Right lobe of liver (tissue), 6 donors: ENCODE measurements around the gene IL1RN. TPM values are rescaled to one million over a fixed set of nuclear protein-coding genes. Genes with fewer than 3 reads are reported as not detected.
A peak's percentile ranks its signal among the peaks of the same experiment; 100 is the strongest.

Experiments used
- ATAC-seq, 4 donors: fragments of 200-7000 bp; cut with Tn5 transposase; one replicate each; pipeline ENCODE4 v1.9.1; 2020; ENCODE audit warnings: mild to moderate bottlenecking in 4 of 4, moderate library complexity in 4 of 4
- DNase-seq, 3 donors: peaks; one replicate each; pipeline ENCODE4 v3.0.0-alpha.2; 2020
- H3K27ac ChIP-seq, 3 donors: fragments of 200-600 bp; one replicate each; pipeline ENCODE4 v1.8.0; 2022
- H3K27me3 ChIP-seq, 2 donors: fragments of 200-600 bp; one replicate each; pipeline ENCODE4 v1.8.0; 2022
- H3K36me3 ChIP-seq, 4 donors: fragments of 200-600 bp; sonication (generic) in 1 of 4; one replicate each; pipeline versions ENCODE4 v1.5.1 to v1.8.0; 2017 to 2022; ENCODE audit warnings: control low read depth in 1 of 4
- H3K4me1 ChIP-seq, 4 donors: fragments of 200-600 bp; sonication (generic) in 1 of 4; one replicate each; pipeline versions ENCODE4 v1.5.1 to v1.8.0; 2017 to 2022; ENCODE audit warnings: control low read depth in 1 of 4
- H3K4me3 ChIP-seq, 3 donors: fragments of 200-600 bp; one replicate each; pipeline ENCODE4 v1.8.0; 2022
- H3K9me3 ChIP-seq, 4 donors: fragments of 200-600 bp; sonication (generic) in 1 of 4; one replicate each; pipeline versions ENCODE4 v1.5.1 to v1.8.0; 2017 to 2022; ENCODE audit warnings: control low read depth in 1 of 4
- CTCF ChIP-seq, 4 donors: fragments of 200-600 bp in 3 of 4; fragments of 450-650 bp in 1 of 4; IDR thresholded peaks; one replicate each; pipeline versions ENCODE4 v1.5.1 to v1.8.0; 2016 to 2022; ENCODE audit warnings: antibody characterized with exemption in 4 of 4, mild to moderate bottlenecking in 2 of 4
- POLR2A ChIP-seq: fragments of 450-650 bp; IDR thresholded peaks from one replicate; pipeline ENCODE4 v1.6.1; 2017; ENCODE audit warnings: antibody characterized with exemption, mild to moderate bottlenecking
- WGBS: methylation state at CpG from one replicate; pipeline ENCODE4 v1.1.6; 2018; ENCODE audit warnings: low coverage, low lambda C conversion rate; ENCODE audit not compliant: insufficient coverage; ENCODE audit errors: missing lambda C conversion rate; 5-methylcytosine and 5-hydroxymethylcytosine counted together
- intact Hi-C, 2 donors: fragments of 100-400 bp; cut with DNase I; formaldehyde crosslinking; loops; one replicate each; pipeline versions ENCODE4 v1.11.2 to v1.14.1; 2022
- total RNA-seq, 6 experiments: library from RNA; depleted of rRNA in 2 of 6; stranded (reverse); fragments of >200 nt in 2 of 6; fragmentation: NEBNext Ultra II Directional in 3 of 6; extraction: Animal tissue kit (Norgen Biotek cat#: 25700) in 3 of 6; gene quantifications; one replicate each; pipeline versions ENCODE4 v1.1.0 to v1.2.4, GENCODE V29; 2016 to 2023
- donor health status: DM: no; HTN: yes; CAD: no.
- donor health status: DM: no; HTN: no; CAD: no.
- donor health status: DM: no; HTN: no; CAD: no.
- donor health status: DM: no; HTN: yes; CAD: no.
- donor health status: DM: no; HTN: yes; CAD: no.

Gene IL1RN
- total RNA-seq, 6 experiments from 2014 or later: 14.5 to 98.1 (median 43.9) TPM

DNA sequence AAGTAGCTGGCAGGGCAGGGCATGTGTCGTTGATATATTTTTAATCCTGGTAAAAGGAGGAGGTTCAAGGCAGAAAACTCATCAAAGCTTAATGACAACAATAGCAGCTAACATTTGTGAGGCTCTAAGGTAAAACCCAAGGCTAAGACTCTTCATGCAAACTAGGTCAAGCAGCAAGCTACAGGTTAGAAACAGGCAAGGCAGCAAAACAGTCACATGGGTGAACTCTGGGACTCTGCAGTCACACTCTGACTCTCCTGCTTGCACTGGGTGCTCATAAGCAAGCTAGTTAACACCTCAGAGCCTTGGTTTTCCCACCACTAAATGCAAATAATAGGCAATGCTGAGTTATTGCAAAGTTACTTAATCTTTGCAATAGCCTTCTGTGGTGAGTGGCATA is 7.9 kb downstream of the IL1RN start:
- intact Hi-C loops: loop anchor here (5.0 to 10.0 kb wide), 3 partner anchors 51 to 62 kb away; no protein-coding TSS in a partner anchor
- H3K27me3 ChIP-seq: no peaks in the 10 kb centered on the region
- no peaks in the 10 kb centered on the region for H3K9me3 ChIP-seq
- TF ChIP-seq POLR2A (peak; percentile 10), CTCF (IDR thresholded peaks at IDR 0.05) (no peak)
- ATAC-seq (no peak), DNase-seq (no peak)
- H3K36me3 ChIP-seq: peaks cover 0 to 36% (median 17%) of the 10 kb centered on the region in 4 donors
- no peaks in the 10 kb centered on the region for H3K4me1 ChIP-seq
- no peak overlapping the region for H3K4me3 ChIP-seq
- WGBS: 64% methylated on average over 1 of the region's 1 CpG
- no peak overlapping the region for H3K27ac ChIP-seq

DNA sequence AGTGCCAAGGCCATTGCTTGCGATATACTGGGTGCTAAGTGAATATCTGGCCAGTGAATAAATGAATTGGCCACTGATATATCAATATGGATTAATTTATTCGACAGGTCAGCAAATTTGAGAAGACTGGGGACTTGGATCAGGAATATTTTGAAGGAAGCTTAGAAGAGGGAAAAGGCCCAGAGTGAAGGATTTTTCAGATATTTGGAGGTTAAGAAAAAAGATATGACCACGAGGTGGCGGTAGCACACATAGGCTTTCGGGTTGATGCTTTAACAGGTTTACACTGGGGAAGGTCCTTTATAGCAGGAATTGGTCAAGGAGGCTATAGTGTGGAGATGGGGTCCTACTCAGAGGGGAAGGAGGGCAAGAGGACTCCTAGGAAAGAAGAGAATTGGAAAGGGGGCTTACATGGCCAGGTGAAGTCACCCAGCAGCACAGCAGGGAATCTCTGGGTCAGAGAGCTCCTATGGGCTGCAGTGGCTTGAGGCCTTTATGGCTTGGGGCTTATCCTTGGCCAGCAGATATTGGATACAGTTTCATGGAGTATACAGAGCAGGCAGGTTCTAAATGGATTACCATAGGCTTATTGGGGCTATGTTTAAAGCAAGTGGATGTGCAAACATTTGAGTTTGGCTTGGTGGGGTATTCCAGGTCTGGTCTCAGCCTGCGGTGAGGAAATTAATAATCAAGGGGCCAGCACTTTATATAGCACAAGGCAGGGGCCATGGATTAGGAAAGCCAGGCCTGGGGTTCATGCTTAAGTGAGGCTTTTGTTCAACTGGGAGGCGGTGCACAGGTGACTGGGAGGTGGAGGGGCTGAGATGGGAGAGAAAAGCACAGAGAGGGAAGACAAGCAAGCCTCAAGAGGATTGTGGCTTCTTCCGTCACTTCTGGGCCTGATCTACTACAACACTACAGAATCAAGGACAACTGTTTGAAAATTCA is 9.7 kb downstream of the IL1RN start:
- Histone ChIP-seq H3K4me1 (no peaks in the 10 kb centered on the region), H3K9me3 (no peaks in the 10 kb centered on the region), H3K27me3 (no peaks in the 10 kb centered on the region), H3K4me3 (no peak overlapping the region), H3K36me3 (peaks cover 0 to 21% (median 10%) of the 10 kb centered on the region in 4 donors), H3K27ac (no peak overlapping the region)
- ATAC-seq: peak; percentile 45 to 65 (median 55)
- TF ChIP-seq POLR2A (no peak), CTCF (IDR thresholded peaks at IDR 0.05) (peak; percentile 61 to 65 (median 64))
- no peak for DNase-seq
- whole genome bisulfite sequencing: 37% methylated on average over 8 of the region's 8 CpGs
- intact Hi-C loops: loop anchor here (5.0 to 10.0 kb wide), 3 partner anchors 52 to 60 kb away; no protein-coding TSS in a partner anchor

DNA sequence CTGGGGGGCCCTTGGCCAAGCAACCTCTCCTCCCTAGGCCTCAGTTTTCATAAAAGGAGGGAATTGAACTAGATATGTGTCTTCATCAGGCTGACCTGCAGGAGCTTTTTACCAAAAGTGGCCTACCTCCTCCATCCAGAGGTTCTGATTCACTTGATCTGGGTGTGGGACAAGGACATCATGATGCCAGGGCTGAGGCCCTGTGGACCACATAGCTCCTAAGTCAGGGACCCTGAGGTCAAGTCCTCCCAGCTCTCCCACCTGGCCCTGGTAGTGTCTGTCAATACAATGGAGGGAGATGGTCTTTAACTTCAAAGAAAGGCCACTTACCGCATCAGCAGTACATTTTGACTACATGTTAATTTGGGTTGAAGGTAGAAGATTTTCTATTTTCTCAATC is 10.4 kb downstream of the IL1RN start:
- ATAC-seq: no peak
- intact Hi-C loops: loop anchor here (5.0 to 10.0 kb wide), 3 partner anchors 53 to 59 kb away; no protein-coding TSS in a partner anchor

More for the DNA sequence above, 10.4 kb downstream of the IL1RN start:
- 89% methylated on average over 1 of the region's 1 CpG for WGBS
- DNase-seq: no peak
- Histone ChIP-seq H3K4me1 (no peaks in the 10 kb centered on the region), H3K9me3 (no peaks in the 10 kb centered on the region), H3K27me3 (no peaks in the 10 kb centered on the region), H3K27ac (no peak overlapping the region), H3K36me3 (peaks cover 0 to 15% (median 7%) of the 10 kb centered on the region in 4 donors), H3K4me3 (no peak overlapping the region)
- TF ChIP-seq POLR2A (no peak), CTCF (IDR thresholded peaks at IDR 0.05) (no peak)
